ENCODE results near the gene SLC22A31. TPM values are rescaled to one million over a fixed set of nuclear protein-coding genes. Genes with fewer than 3 reads are reported as not detected.

The SLC22A31 gene
- total and polyA plus RNA-seq, 12 donors = 0.20 to 0.36 TPM; not detected in 10

DNA sequence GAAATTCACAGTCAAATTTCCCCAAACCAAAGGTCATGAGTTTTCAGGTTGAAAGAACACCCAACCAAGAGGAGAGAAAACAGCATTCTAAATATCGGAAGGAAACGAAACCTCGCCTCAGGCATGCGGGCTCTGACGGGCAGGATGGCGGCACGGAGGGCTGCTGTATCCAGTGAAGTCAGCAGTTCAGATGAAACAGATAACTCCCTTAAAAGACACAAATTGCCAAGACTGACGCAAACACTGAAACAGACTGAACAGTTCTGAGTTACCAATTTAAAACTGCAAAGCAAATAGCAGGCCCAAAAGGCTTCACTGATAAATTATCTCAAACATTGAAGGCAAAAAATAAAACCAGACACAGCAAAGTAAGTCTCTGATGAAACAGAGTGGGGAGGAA lies 49.4 kb downstream of the SLC22A31 start:
- Histone ChIP-seq H3K4me3 (no peak overlapping the region), H3K36me3 (peaks cover 0 to 58% (median 33%) of the 10 kb centered on the region in 9 donors), H3K4me1 (peaks cover 11 to 18% (median 17%) of the 10 kb centered on the region in 9 donors), H3K27me3 (no peaks in the 10 kb centered on the region), H3K27ac (no peak overlapping the region), H3K9me3 (peaks cover 0 to 22% (median 7%) of the 10 kb centered on the region in 11 donors)
- intact Hi-C loops (cut with DNase I) = loop anchor here in 1 of 10 donors (10.0 kb wide), 1 partner anchor 336 kb away; the partner anchor contains the start of gene APRT
- TF ChIP-seq CTCF (IDR thresholded peaks at IDR 0.05) = no peak
- no peak for DNase-seq
- WGBS, 2 donors = 94 to 95% methylated on average over 8 of the region's 8 CpGs
- ATAC-seq = no peak

GRCh38 chr16:89150090-89150835 lies 50.1 kb downstream of the SLC22A31 start:
- Histone ChIP-seq H3K9me3 (peaks cover 0 to 22% (median 7%) of the 10 kb centered on the region in 11 donors), H3K27me3 (no peaks in the 10 kb centered on the region), H3K4me1 (peaks cover 8 to 11% (median 10%) of the 10 kb centered on the region in 9 donors), H3K27ac (no peak overlapping the region), H3K4me3 (no peak overlapping the region), H3K36me3 (peaks cover 0 to 66% (median 33%) of the 10 kb centered on the region in 9 donors)
- no peak for ATAC-seq
- no peak for TF ChIP-seq CTCF (IDR thresholded peaks at IDR 0.05)
- no peak for DNase-seq
- 96 to 97% methylated on average over 18 of the region's 18 CpGs for WGBS, 2 donors
- intact Hi-C loops (cut with DNase I) = loop anchor here in 1 of 10 donors (10.0 kb wide), 1 partner anchor 335 kb away; the partner anchor contains the start of gene APRT

- Histone ChIP-seq H3K9me3 (peaks cover 0 to 22% (median 7%) of the 10 kb centered on the region in 11 donors), H3K36me3 (peaks cover 0 to 74% (median 33%) of the 10 kb centered on the region in 9 donors), H3K27ac (no peak overlapping the region), H3K27me3 (no peaks in the 10 kb centered on the region), H3K4me3 (no peak overlapping the region), H3K4me1 (peaks cover under 1 to 2% (median 1%) of the 10 kb centered on the region in 9 donors)
- WGBS, 2 donors = 95 to 97% methylated on average over 9 of the region's 9 CpGs
- DNase-seq (no peak), ATAC-seq (no peak)
- TF ChIP-seq CTCF (IDR thresholded peaks at IDR 0.05) = no peak
- intact Hi-C loops (cut with DNase I) = no loop called here
Observed at GRCh38 chr16:89149386-89149785, 51.0 kb downstream of the SLC22A31 start.

GRCh38 chr16:89147085-89147817 lies 53.1 kb downstream of the SLC22A31 start:
- Histone ChIP-seq H3K4me3 (no peak overlapping the region), H3K27me3 (no peaks in the 10 kb centered on the region), H3K27ac (no peak overlapping the region), H3K36me3 (peaks cover 0 to 85% (median 33%) of the 10 kb centered on the region in 9 donors), H3K9me3 (peaks cover 0 to 22% (median 7%) of the 10 kb centered on the region in 11 donors), H3K4me1 (no peaks in the 10 kb centered on the region)
- DNase-seq (no peak), ATAC-seq (no peak)
- WGBS, 2 donors = 85 to 90% methylated on average over 10 of the region's 11 CpGs
- no peak for TF ChIP-seq CTCF (IDR thresholded peaks at IDR 0.05)
- intact Hi-C loops (cut with DNase I) = no loop called here
